KG1 (cell line): ENCODE results near the gene TXLNG.

ENCODE experiments used
- DNase-seq: peaks from one replicate; lab custom pipeline; 2025; lab: John Stamatoyannopoulos, UW

TXLNG gene

GRCh38 chrX:16874458-16875095 is 88.3 kb downstream of the TXLNG start:
- no peak for DNase-seq

DNA sequence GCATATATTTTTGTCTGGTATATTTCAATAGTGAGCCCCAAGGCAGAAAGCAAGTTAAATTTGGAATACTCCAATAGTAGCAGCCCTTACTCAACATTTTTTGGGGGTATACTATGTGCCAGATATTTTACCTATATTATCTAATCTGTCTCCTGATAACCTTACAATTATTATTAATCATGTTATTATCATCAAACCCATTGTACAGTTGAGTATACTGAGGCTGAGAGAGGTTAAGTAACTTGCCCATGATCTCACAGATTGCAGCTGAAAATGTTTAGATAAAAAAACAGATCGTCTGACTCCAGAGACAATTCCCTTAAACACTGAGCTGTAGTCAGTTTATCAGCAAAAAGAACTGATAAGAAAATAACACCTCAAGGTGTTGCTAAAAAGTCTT is 90.4 kb downstream of the TXLNG start:
- DNase-seq: no peak

DNA sequence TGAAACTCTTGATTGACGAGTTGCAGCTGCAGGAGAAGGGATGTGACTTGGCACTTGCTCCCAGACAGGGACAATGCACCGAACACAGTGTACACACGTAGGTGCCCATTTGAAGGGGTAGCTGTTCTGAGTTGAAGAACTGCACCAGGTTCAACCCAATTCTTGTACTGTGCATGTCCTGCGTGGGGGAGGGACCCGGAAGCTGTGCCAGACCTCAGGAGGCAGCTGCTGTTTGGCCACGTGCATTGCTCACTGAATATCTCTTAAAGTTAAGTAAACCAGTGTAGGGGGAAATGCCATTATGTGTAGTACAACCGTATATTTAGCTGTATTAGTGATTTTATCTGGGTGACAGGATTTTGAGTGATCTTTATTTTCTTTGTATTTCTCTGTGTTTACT is 95.9 kb downstream of the TXLNG start:
- no peak for DNase-seq

DNA sequence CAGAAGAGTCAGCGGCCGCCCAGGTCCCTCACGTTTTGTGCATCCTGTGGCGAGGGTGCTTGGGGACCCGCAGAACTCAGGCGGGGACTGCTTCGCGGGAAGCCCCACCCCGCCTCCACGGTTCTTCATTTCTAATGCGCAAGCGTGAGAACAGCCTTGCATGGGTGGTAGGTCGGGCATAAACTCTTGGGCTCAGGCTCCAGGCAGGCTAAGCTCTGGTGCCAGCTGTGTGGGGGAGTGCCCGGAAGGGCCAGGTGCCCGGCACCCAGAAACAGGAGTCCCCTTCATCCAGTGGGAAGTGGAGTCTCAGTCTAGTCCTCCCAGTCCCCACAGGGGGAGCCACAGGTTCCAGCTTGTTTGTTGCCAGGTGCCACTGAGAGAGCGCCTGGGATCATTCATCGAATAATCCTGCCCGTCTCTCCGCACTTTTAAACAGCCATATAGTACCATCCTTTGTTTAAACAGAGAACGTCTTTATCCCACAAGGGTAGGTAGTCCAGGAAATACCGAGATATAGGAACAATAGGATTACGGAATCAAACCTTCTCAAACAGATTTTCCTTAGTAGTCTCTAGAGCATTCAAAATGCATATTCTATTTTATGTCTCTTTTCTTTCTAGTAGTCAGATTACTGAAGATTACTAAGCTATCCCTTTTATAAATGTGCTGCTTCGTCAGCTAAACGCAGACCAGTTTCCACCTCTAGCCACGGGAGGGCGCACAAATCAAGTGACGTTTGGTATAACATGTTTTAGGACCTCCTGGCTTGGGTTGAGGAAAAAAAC is 96.6 kb downstream of the TXLNG start:
- DNase-seq: peak; percentile 5

DNA sequence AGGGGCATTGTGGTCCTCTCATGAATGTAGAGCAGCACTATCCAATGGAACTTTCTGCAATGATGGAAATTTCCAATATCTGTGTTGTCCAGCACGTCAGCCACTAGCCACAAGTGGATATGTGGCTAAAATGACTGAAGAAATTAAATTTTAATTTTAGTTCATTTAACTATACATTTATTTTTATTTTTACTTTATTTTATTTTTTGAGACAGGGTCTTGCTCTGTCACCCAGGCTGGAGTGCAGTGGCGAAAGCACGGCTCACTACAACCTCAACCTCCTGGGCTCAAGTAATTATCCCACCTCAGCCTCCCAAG is 97.2 kb downstream of the TXLNG start:
- no peak for DNase-seq

DNA sequence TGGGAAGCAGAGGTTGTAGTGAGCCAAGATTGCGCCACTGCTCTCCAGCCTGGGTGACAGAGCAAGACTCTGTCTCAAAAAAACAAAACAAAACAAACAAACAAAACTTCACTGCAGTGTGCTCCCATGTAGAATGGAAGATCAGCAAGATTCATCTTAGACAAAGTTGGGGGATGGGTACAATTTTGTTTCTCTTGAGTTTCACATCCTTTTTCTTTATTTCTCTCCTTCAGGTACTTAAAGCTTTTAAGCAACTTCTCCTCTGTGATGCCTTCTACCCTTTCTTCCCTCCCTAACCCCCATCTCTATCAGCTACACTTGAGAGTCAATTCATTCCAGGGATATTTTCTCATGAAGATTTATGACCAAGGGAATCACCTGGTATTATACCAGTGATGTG is 99.4 kb downstream of the TXLNG start:
- no peak for DNase-seq

- DNase-seq: no peak
Observed at GRCh38 chrX:16892504-16893362, 106.5 kb downstream of the TXLNG start.
